ENCODE measurements around the gene C10orf90.

The C10orf90 gene

GRCh38 chr10:126686268-126686667, 15.8 kb upstream of the C10orf90 start:
- Histone ChIP-seq H3K36me3 (ENCODE audit: insufficient read depth, low read length) (no peaks in the 10 kb centered on the region), H3K9me2 (ENCODE audit: low read depth, low read length) (no peaks in the 10 kb centered on the region), H3F3A (ENCODE audit: insufficient read depth, low read length) (no peaks in the 10 kb centered on the region), H4K20me1 (ENCODE audit: insufficient read depth, low read length) (no peaks in the 10 kb centered on the region), H3K4me2 (ENCODE audit: low read length) (no peak overlapping the region), H3K4me1 (ENCODE audit: insufficient read depth, low read length, severe bottlenecking) (no peaks in the 10 kb centered on the region), H3K79me2 (ENCODE audit: insufficient read depth, low read length) (no peaks in the 10 kb centered on the region), H3K9ac (ENCODE audit: low read length) (no peak overlapping the region), H3K4me3 (ENCODE audit: low read depth, low read length, poor library complexity, severe bottlenecking) (no peak overlapping the region), H3K9me3 (ENCODE audit: low read length) (no peaks in the 10 kb centered on the region), H3K27ac (ENCODE audit: low read depth, low read length, poor library complexity, severe bottlenecking) (no peak overlapping the region), H3K27me3 (ENCODE audit: insufficient read depth, low read length) (no peaks in the 10 kb centered on the region), H2AFZ (ENCODE audit: low read length) (no peak overlapping the region)
- TF ChIP-seq EZH2 (IDR thresholded peaks at IDR 0.05; ENCODE audit: borderline replicate concordance, low read length): no peak
- TF ChIP-seq, protein P1, sequence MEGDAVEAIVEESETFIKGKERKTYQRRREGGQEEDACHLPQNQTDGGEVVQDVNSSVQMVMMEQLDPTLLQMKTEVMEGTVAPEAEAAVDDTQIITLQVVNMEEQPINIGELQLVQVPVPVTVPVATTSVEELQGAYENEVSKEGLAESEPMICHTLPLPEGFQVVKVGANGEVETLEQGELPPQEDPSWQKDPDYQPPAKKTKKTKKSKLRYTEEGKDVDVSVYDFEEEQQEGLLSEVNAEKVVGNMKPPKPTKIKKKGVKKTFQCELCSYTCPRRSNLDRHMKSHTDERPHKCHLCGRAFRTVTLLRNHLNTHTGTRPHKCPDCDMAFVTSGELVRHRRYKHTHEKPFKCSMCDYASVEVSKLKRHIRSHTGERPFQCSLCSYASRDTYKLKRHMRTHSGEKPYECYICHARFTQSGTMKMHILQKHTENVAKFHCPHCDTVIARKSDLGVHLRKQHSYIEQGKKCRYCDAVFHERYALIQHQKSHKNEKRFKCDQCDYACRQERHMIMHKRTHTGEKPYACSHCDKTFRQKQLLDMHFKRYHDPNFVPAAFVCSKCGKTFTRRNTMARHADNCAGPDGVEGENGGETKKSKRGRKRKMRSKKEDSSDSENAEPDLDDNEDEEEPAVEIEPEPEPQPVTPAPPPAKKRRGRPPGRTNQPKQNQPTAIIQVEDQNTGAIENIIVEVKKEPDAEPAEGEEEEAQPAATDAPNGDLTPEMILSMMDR (IDR thresholded peaks at IDR 0.05; ENCODE audit: low read length): no peak

GRCh38 chr10:126685756-126686155, 15.3 kb upstream of the C10orf90 start:
- no peaks in the 10 kb centered on the region for H3K9me3 ChIP-seq (ENCODE audit: low read length)
- H3K27me3 ChIP-seq (ENCODE audit: insufficient read depth, low read length): no peaks in the 10 kb centered on the region
- no peaks in the 10 kb centered on the region for H3K36me3 ChIP-seq (ENCODE audit: insufficient read depth, low read length)
- H3K79me2 ChIP-seq (ENCODE audit: insufficient read depth, low read length): no peaks in the 10 kb centered on the region
- no peak overlapping the region for H3K4me2 ChIP-seq (ENCODE audit: low read length)
- H3K4me1 ChIP-seq (ENCODE audit: insufficient read depth, low read length, severe bottlenecking): no peaks in the 10 kb centered on the region
- no peak overlapping the region for H3K9ac ChIP-seq (ENCODE audit: low read length)
- no peak overlapping the region for H2AFZ ChIP-seq (ENCODE audit: low read length)
- H3K4me3 ChIP-seq (ENCODE audit: low read depth, low read length, poor library complexity, severe bottlenecking): no peak overlapping the region
- no peaks in the 10 kb centered on the region for H3K9me2 ChIP-seq (ENCODE audit: low read depth, low read length)
- H3K27ac ChIP-seq (ENCODE audit: low read depth, low read length, poor library complexity, severe bottlenecking): no peak overlapping the region
- no peak for TF ChIP-seq EZH2 (IDR thresholded peaks at IDR 0.05; ENCODE audit: borderline replicate concordance, low read length)
- TF ChIP-seq, protein P1 (IDR thresholded peaks at IDR 0.05; ENCODE audit: low read length): no peak
- H3F3A ChIP-seq (ENCODE audit: insufficient read depth, low read length): no peaks in the 10 kb centered on the region
- no peaks in the 10 kb centered on the region for H4K20me1 ChIP-seq (ENCODE audit: insufficient read depth, low read length)

DNA sequence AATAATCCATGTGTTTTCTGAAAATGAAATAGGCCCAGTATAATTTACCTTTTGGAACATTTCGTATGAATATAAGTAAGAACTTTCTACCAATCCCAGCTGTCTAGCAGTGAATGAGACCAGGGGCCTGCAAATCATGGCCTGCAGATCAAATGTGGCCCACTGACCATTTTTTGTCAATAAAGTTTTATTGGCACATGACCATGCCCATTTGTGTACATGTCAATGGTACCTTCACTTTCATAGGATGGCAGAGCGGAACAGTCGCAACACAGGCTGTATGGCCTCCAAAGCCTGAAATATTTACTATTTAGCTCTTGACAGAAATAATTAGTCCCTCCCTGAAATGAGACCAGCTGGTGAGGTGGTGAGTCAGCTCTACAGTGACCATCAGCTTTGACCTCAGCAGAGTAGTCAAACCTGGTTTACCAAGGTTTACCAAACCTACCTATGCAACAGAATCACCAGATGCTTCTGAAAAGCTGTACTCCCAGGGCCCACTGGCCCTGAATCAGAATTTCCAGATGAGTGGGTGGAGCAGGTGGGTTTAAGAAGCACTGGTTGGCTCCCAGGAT, 13.8 kb upstream of the C10orf90 start:
- Histone ChIP-seq H3K27me3 (ENCODE audit: insufficient read depth, low read length) (no peaks in the 10 kb centered on the region), H3K27ac (ENCODE audit: low read depth, low read length, poor library complexity, severe bottlenecking) (no peak overlapping the region), H3K9ac (ENCODE audit: low read length) (no peak overlapping the region), H3K4me3 (ENCODE audit: low read depth, low read length, poor library complexity, severe bottlenecking) (no peak overlapping the region), H3F3A (ENCODE audit: insufficient read depth, low read length) (no peaks in the 10 kb centered on the region), H3K4me1 (ENCODE audit: insufficient read depth, low read length, severe bottlenecking) (no peaks in the 10 kb centered on the region), H3K9me2 (ENCODE audit: low read depth, low read length) (no peaks in the 10 kb centered on the region), H4K20me1 (ENCODE audit: insufficient read depth, low read length) (no peaks in the 10 kb centered on the region), H3K36me3 (ENCODE audit: insufficient read depth, low read length) (no peaks in the 10 kb centered on the region), H3K79me2 (ENCODE audit: insufficient read depth, low read length) (no peaks in the 10 kb centered on the region), H2AFZ (ENCODE audit: low read length) (no peak overlapping the region), H3K9me3 (ENCODE audit: low read length) (no peaks in the 10 kb centered on the region), H3K4me2 (ENCODE audit: low read length) (no peak overlapping the region)
- TF ChIP-seq, protein P1 (IDR thresholded peaks at IDR 0.05; ENCODE audit: low read length): no peak
- no peak for TF ChIP-seq EZH2 (IDR thresholded peaks at IDR 0.05; ENCODE audit: borderline replicate concordance, low read length)
